Measurements from ENCODE around the gene FBLN7. TPM values are rescaled to one million over a fixed set of nuclear protein-coding genes. Genes with fewer than 3 reads are reported as not detected.

The FBLN7 gene
- total and polyA plus RNA-seq, 2 experiments from 2014 or later, result 0.11 to 1.6 TPM

GRCh38 chr2:112149194-112149593 is 11.0 kb downstream of the FBLN7 start:
- Histone ChIP-seq H2AFZ (no peak overlapping the region), H3K4me3 (no peak overlapping the region), H3K79me2 (ENCODE audit: insufficient read depth) (no peaks in the 10 kb centered on the region), H3K4me2 (ENCODE audit: unreplicated experiment) (no peak overlapping the region), H3K9me2 (ENCODE audit: insufficient read depth) (no peaks in the 10 kb centered on the region), H3K9ac (no peak overlapping the region), H3K9me3 (ENCODE audit: low read depth) (no peaks in the 10 kb centered on the region), H3K27me3 (replicated peaks; ENCODE audit: insufficient read depth) (no peaks in the 10 kb centered on the region), H3K27ac (no peak overlapping the region), H3F3A (ENCODE audit: insufficient read depth) (peaks cover 28% of the 10 kb centered on the region), H4K20me1 (ENCODE audit: insufficient read depth) (no peaks in the 10 kb centered on the region), H3K4me1 (ENCODE audit: insufficient read depth) (peaks cover 45% of the 10 kb centered on the region), H3K36me3 (ENCODE audit: low read depth) (no peaks in the 10 kb centered on the region)
- TF ChIP-seq EZH2phosphoT487 (IDR thresholded peaks at IDR 0.05; ENCODE audit: insufficient read depth, low read depth) (no peak), EZH2 (IDR thresholded peaks at IDR 0.05; ENCODE audit: insufficient read depth, poor library complexity, severe bottlenecking) (no peak)
- WGBS, 2 experiments (ENCODE audit: low coverage in 1 of 2, low lambda C conversion rate in 2 of 2, missing lambda C conversion rate in 2 of 2), result 88% methylated on average over 5 of the region's 5 CpGs
- no peak for DNase-seq
- in situ Hi-C loops (cut with MboI), result no loop called here

GRCh38 chr2:112149866-112150435 is 11.8 kb downstream of the FBLN7 start:
- Histone ChIP-seq H3K27me3 (replicated peaks; ENCODE audit: insufficient read depth) (no peaks in the 10 kb centered on the region), H3K9ac (peak overlapping the region; percentile 47), H3K9me2 (ENCODE audit: insufficient read depth) (no peaks in the 10 kb centered on the region), H3K4me3 (no peak overlapping the region), H3K36me3 (ENCODE audit: low read depth) (no peaks in the 10 kb centered on the region), H3K79me2 (ENCODE audit: insufficient read depth) (no peaks in the 10 kb centered on the region), H4K20me1 (ENCODE audit: insufficient read depth) (no peaks in the 10 kb centered on the region), H3K4me2 (ENCODE audit: unreplicated experiment) (no peak overlapping the region), H3K4me1 (ENCODE audit: insufficient read depth) (peaks cover 41% of the 10 kb centered on the region), H3K9me3 (ENCODE audit: low read depth) (no peaks in the 10 kb centered on the region), H2AFZ (peak overlapping the region; percentile 33; the same call in 1 of the 2 replicates), H3F3A (ENCODE audit: insufficient read depth) (peaks cover 26% of the 10 kb centered on the region), H3K27ac (peak overlapping the region; percentile 77)
- WGBS, 2 experiments (ENCODE audit: low coverage in 1 of 2, low lambda C conversion rate in 2 of 2, missing lambda C conversion rate in 2 of 2), result 93 to 95% methylated on average over 7 of the region's 7 CpGs
- no peak for TF ChIP-seq EZH2 (IDR thresholded peaks at IDR 0.05; ENCODE audit: insufficient read depth, poor library complexity, severe bottlenecking)
- in situ Hi-C loops (cut with MboI), result no loop called here
- DNase-seq, result no peak

GRCh38 chr2:112150447-112150846 is 12.3 kb downstream of the FBLN7 start:
- Histone ChIP-seq H3K4me1 (ENCODE audit: insufficient read depth) (peaks cover 37% of the 10 kb centered on the region), H4K20me1 (ENCODE audit: insufficient read depth) (no peaks in the 10 kb centered on the region), H3F3A (ENCODE audit: insufficient read depth) (peaks cover 26% of the 10 kb centered on the region), H3K9me3 (ENCODE audit: low read depth) (no peaks in the 10 kb centered on the region), H3K79me2 (ENCODE audit: insufficient read depth) (no peaks in the 10 kb centered on the region), H3K4me3 (no peak overlapping the region), H3K27me3 (replicated peaks; ENCODE audit: insufficient read depth) (no peaks in the 10 kb centered on the region), H3K36me3 (ENCODE audit: low read depth) (no peaks in the 10 kb centered on the region), H3K27ac (peak overlapping the region; percentile 77), H2AFZ (peak overlapping the region; percentile 33), H3K4me2 (ENCODE audit: unreplicated experiment) (peak overlapping the region; percentile 31), H3K9ac (peak overlapping the region; percentile 47), H3K9me2 (ENCODE audit: insufficient read depth) (no peaks in the 10 kb centered on the region)
- 5 to 6% methylated on average over 5 of the region's 5 CpGs for WGBS, 2 experiments (ENCODE audit: low coverage in 1 of 2, low lambda C conversion rate in 2 of 2, missing lambda C conversion rate in 2 of 2)
- peak; percentile 98 for DNase-seq
- no peak for TF ChIP-seq EZH2 (IDR thresholded peaks at IDR 0.05; ENCODE audit: insufficient read depth, poor library complexity, severe bottlenecking)
- TF ChIP-seq EZH2phosphoT487 (IDR thresholded peaks at IDR 0.05; ENCODE audit: insufficient read depth, low read depth), result no peak
- in situ Hi-C loops (cut with MboI), result no loop called here

GRCh38 chr2:112150851-112151250 is 12.7 kb downstream of the FBLN7 start:
- 92 to 95% methylated on average over 11 of the region's 11 CpGs for WGBS, 2 experiments (ENCODE audit: low coverage in 1 of 2, low lambda C conversion rate in 2 of 2, missing lambda C conversion rate in 2 of 2)
- peaks cover 26% of the 10 kb centered on the region for H3F3A ChIP-seq (ENCODE audit: insufficient read depth)
- no peaks in the 10 kb centered on the region for H3K9me2 ChIP-seq (ENCODE audit: insufficient read depth)
- H4K20me1 ChIP-seq (ENCODE audit: insufficient read depth), result no peaks in the 10 kb centered on the region
- H3K4me1 ChIP-seq (ENCODE audit: insufficient read depth), result peaks cover 37% of the 10 kb centered on the region
- H3K27me3 ChIP-seq (replicated peaks; ENCODE audit: insufficient read depth), result no peaks in the 10 kb centered on the region
- TF ChIP-seq EZH2phosphoT487 (IDR thresholded peaks at IDR 0.05; ENCODE audit: insufficient read depth, low read depth), result no peak
- no peak for TF ChIP-seq EZH2 (IDR thresholded peaks at IDR 0.05; ENCODE audit: insufficient read depth, poor library complexity, severe bottlenecking)
- H3K27ac ChIP-seq, result peak overlapping the region; percentile 77
- H3K4me3 ChIP-seq, result no peak overlapping the region
- no peaks in the 10 kb centered on the region for H3K36me3 ChIP-seq (ENCODE audit: low read depth)
- peak overlapping the region; percentile 33 for H2AFZ ChIP-seq
- peak overlapping the region; percentile 31 for H3K4me2 ChIP-seq (ENCODE audit: unreplicated experiment)
- DNase-seq, result no peak
- H3K9ac ChIP-seq, result peak overlapping the region; percentile 47
- in situ Hi-C loops (cut with MboI), result no loop called here
- no peaks in the 10 kb centered on the region for H3K79me2 ChIP-seq (ENCODE audit: insufficient read depth)
- no peaks in the 10 kb centered on the region for H3K9me3 ChIP-seq (ENCODE audit: low read depth)
